Measurements from ENCODE around the gene SH3D19.

Gene SH3D19

DNA sequence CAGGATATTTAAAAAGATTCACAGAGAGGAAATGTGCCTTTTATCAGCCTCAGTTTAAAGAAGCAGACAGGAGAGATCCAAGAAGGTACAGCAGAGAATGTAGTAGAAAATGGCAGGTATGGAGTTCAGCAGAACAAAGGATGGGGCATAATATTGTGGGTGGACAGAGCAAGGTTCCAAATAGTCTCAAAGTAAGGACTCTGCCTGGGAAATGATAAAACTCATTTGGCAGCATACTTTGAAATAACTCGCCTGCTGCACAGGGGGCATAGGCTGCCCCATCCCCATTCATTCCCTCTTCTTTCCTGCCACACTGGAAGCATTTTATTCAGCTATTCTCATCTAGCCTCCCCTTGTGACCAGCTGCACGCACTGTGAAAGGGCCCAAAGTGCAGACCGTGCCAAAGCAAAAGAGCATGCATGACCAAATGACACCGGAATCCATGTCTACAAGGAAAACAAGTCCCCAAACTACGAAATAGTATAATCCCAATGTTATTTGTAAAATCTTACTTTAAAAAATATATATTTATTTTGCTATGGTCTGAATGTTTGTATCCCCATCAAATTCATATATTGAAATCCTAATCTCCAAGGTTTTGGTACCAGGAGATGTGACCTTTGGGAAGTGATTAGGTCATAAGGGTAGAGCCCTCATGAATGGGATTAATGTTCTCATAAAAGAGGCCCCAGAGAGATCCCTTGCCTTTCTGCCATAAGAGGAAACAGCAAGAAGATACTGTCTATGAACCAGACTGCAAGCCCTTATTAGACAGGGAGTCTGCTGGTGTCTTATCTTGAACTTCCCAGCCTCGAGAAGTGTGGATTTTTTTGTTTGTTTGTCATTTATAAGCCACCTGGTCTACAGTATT, 125.8 kb downstream of the SH3D19 start:
- DNase-seq (ENCODE audit: low read depth in 1 of 2, low spot score in 1 of 2): no peak

DNA sequence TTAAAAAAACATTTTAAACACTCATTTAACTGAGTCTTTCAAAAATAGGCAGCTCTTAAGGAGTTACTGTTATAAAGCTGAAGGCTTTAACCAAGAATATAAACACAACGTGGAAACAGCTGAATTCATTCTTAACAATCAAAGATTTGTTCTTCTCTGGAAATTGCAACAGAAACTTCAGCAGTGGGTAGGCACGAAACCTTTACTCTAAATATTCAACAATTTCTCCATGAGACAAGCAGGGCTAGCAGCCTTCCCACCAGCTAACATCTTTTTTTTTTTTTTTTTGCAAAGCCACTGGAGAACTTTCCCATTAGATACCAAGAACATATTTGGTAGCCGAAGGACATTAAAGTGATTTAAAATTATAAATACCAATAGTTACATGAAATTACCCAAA, 126.7 kb downstream of the SH3D19 start:
- DNase-seq (ENCODE audit: low read depth in 1 of 2, low spot score in 1 of 2): no peak

DNA sequence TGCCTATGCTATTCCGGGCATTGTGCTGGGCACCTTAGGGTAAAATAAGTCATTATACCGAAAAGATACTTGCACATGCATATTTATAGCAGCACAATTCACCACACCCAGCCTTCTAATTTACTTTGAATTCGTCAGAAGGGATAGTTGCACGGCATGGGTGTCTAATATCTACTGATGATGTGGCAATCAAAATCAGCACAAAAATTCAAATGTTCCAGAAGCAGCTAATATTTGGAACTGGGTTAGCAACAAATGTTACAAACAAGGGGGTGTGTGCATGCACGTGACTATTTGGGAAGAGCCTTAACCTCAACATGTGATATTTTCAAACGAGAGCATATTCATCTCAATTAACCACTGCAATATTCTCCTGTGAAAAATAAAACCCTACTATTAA, 128.2 kb downstream of the SH3D19 start:
- DNase-seq (ENCODE audit: low read depth in 1 of 2, low spot score in 1 of 2): no peak

DNA sequence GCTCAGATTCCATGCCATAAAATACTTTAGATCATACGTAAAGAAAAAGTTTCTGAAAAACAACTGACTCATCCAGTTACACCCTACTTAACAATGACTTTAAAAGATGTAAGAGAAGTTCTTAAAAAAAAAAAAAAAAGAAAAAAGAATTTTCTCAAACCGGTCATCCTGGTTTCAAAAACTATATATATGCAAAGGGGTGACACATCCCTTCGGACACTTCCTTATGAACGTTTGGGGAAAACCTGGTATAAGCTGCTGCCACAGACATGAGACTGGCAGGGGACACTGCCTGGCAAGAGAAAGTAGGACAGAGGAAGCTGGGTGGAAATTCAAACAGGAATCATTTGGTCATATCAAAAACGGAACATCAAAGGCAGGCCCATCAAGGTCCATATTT, 129.6 kb downstream of the SH3D19 start:
- DNase-seq (ENCODE audit: low read depth in 1 of 2, low spot score in 1 of 2): no peak

DNA sequence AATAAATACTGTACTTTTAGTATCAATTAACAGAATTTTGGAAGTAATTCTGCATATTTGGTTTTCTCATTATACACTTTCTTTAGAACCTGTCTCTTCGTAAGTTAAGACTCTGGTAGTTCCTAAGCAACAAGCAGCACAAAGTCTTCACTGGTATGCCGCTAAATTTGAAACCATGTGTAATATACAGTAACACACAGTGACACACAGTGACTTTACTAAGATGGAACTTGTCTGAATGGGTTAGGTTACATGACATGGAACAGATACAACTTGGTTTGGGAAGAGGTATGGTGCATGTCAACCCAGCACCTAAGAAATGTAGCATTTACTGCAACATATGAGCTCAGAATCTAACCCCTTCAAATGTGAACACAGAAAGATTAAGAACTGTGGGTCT, 132.0 kb downstream of the SH3D19 start:
- DNase-seq (ENCODE audit: low read depth in 1 of 2, low spot score in 1 of 2): no peak

DNA sequence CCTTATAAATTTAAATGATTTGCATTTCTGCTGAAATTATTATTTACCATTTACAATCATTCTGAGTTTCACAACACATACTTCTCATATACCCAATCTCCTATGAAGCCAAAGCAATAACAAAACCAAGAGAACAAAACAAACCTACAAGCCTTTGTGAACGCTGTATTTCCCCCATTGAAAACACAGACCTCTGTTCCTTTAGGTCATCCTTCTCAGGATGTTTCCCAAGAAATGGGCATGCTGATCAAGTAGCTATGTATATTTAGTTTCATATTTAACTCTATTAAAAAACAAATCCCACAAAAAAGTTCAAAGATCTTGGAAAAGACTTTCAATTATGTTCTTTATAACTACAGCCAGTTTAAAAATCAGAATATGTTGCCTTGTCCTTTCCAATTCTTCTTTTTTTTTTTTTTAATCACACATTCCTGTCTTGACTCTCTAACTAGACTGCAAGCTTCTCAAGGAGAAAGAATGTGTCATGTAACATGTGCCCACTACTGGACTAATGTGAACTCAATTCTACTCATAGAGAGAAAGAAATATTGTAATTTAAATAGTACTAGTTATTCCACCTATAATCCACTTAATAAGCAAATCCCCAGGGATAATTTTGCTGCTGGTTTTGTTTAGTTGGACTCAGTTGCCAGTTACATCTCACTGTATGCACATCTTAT, 132.7 kb downstream of the SH3D19 start:
- no peak for DNase-seq (ENCODE audit: low read depth in 1 of 2, low spot score in 1 of 2)

DNA sequence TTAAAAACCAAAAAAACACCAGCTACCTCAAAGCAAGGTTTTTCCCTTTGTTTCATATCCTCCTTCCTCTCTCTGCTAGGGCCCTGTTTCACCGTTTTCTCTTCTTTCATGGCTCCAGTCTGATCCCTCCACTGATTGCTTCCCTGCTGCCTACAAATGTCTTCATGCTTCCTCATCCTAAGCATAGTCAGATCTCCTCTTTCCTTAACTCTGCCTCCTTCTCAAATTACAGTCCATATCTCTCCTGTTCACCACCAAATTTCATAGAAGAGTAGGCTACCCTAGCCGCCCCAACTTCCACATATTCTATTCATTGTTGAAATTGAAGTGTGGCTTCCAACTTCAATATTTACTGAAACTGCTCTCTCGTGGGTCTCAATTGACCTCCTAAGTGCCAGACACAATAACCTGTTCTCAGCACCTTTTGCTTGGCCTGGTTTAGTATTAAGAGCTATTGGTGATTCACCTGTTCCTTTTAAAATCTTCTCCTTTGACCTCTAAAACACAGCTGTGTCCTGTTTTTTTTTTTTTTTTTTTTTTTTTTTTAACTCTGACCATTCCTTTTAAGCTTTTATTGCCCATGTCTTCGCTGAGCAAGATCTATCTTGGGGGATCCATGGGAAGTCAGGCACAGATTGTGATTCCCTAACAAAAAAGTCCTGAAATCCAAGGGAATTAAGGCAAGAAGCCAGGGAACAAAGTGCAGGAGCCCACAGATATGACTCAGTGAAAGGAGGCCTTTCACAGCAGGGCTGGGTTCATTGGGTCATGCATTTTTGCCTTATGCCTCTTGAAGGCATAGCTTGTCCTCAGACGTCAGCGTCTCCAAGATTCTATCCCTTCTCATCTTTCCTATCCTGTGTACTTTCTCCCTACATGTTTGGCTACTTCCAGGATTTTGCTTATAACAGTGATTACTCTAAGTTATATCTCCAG, 140.6 kb downstream of the SH3D19 start:
- no peak for DNase-seq (ENCODE audit: low read depth in 1 of 2, low spot score in 1 of 2)

DNA sequence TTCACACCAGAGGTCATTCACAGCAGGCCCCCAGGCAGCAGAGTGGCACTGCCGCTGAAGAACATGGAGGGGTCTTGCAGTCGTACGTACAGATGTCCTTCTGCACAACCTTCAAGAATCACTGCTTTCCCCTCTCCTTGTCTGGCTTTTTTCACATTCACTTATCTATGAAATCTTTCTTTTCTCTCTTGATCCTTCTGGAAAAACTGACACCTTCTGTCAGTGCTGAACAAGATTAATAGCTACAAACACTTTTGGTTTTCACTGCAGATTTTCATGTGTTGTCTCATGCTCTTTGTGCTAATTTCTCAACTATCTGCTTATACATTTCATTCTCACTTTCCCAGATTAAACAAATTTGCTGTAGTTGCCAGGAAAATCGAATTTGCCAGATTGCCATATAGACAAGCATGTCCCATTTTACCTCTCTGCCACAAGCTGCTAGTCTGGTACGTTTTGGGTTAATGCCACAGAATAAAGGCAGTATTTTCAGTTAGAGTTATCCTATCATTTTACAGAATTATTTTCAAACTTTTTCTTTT, 142.9 kb downstream of the SH3D19 start:
- DNase-seq (ENCODE audit: low read depth in 1 of 2, low spot score in 1 of 2): no peak

DNA sequence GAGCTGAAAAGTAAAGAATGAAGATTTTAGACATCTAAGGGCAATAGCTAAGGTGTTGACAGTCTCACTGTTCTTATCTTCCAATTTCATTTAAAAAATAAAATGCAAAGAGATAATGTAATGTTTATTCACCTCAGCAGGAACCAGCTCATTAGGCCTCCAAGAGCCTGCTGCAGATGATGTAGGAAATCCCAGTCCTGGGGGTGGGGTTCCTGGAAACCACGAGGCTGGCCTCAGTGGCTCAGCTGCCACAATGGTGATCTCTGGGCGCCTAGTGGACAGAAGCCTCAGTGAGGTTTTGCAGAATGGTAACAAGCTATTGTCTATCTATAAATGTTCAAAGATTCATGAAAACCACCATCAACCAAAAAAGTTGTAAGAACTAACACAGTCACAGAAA, 148.7 kb downstream of the SH3D19 start:
- DNase-seq (ENCODE audit: low read depth in 1 of 2, low spot score in 1 of 2): no peak

DNA sequence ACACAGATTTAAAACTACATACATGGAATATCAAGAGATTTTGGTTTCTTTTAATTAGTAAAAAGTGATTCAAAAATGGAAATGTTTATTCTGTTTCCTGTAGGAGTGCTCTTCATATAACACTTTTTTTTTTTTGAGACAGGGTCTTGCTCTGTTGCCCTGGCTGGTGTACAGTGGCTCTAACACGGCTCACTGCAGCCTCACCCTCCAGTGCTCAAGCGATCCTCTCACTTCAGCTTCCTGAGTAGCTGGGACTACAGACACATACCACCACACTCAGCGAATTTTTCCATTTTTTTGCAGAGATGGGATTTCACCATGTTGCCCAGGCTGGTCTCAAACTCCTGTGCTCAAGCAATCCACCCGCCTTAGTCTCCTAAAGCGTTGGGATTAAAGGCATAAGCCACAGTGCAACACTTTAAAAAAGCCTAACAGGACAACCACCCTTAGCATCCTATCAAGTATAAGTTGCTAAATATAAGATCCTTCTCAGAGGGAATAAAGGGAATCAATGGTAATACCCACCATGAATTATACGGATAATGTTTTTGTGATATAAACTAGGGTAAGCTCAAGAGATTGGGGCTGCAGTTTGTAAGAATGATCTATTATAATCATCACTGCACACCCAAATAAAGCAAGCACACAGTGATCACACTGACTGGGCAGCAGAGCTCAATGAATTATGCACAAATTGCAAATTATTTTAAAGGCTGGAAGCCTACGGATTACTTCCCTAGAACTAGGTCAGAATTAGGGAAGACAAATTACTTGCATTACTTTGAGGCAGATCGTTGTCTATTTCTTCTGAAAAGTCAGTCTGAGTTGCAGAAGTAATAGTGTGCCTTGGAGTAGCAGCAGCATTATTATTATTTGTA, 149.4 kb downstream of the SH3D19 start:
- no peak for DNase-seq (ENCODE audit: low read depth in 1 of 2, low spot score in 1 of 2)

DNA sequence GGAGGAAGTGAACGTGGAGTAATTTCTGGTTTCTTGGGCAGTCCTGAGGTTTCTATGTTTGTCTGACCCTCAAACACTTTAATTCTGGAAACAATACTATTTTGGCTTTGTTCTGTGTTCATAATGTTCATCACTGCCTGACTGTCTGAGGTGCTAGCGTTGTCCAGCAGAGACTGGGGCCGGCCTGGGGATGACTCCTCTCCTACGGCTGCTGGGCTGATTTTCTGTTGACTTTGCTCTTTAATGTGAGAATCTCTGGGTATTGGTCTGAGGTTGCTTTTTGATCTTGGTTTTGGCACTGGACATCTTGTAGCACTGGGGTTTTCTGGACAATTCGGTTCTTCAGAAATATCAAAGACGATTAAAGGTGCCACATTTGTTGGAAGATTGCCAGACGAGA, 150.2 kb downstream of the SH3D19 start:
- no peak for DNase-seq (ENCODE audit: low read depth in 1 of 2, low spot score in 1 of 2)

DNA sequence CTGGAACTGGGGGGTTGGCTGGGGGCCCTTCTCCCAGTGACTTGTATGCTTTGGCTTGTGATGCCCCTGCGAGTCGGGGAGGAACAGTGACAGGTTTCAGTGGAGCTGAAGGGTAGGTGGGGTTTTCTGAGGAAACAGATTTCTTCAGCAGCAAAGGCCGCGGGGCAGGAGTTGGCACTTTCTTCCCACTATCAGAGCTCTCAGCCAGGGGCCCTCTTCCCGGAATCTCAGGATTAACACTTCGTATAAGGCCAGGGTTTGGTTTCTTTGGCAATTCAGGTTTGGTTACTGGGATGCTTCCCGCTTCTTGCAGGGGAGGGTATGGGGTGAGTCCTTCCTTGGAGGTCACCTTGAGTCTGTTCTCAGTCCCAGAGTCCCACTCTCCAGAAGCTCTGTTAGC, 150.6 kb downstream of the SH3D19 start:
- DNase-seq (ENCODE audit: low read depth in 1 of 2, low spot score in 1 of 2): no peak

DNA sequence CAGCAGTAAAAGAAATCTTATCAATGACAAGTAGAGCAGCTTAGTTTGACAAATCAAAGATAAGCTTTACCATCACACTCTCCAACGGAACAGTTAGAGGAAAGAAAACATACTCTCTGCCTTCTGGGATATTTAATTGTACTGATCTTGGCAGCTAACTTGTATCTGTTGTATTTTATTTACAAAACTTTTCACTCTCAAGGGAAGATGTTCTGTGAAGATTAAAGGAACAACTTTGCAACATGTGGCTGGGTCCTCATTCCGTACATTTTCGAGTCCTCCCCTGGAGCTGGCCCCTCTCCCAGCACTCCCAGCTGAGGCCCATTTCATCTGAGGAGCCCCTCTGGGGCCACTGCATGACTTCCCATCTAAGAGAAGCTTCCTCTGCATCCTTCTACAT, 151.5 kb downstream of the SH3D19 start:
- no peak for DNase-seq (ENCODE audit: low read depth in 1 of 2, low spot score in 1 of 2)

DNA sequence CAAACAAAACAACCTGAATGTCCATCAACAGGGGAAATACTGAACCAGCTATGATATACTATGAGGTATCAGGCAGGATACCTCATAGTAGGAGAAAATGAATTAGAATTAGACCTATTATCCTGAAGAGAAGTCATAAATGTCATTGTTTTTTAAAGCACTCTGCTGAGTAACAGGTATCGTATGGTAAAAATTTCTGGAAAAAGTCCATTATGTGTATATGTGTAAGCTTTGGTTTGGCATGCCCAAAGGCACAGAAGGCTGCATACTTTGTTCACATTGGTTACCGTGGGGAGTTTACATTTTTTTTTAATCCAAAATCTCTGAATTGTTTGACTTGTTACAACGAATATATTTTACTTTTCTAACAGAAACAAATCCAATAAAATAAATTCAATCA, 155.5 kb downstream of the SH3D19 start:
- no peak for DNase-seq (ENCODE audit: low read depth in 1 of 2, low spot score in 1 of 2)

DNA sequence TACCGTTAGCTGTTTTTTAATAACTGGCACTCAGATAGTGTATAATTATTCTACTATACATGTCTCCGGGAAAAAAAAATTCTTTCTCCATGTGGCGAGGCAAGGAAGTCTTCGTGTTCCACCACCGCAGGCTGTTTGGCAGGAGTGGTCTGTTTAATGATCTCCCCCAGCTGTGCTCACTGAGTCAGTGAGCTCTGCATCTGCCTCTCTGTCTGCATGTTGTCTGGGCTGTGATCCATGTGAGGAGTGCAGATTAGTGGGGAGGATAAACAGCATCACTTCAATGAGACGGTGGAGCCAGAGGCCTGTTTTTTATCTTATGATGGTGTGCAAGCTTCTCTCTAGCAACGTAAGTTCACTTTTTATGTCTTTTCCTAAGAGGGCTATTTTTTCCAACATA, 156.2 kb downstream of the SH3D19 start:
- DNase-seq (ENCODE audit: low read depth in 1 of 2, low spot score in 1 of 2): no peak

DNA sequence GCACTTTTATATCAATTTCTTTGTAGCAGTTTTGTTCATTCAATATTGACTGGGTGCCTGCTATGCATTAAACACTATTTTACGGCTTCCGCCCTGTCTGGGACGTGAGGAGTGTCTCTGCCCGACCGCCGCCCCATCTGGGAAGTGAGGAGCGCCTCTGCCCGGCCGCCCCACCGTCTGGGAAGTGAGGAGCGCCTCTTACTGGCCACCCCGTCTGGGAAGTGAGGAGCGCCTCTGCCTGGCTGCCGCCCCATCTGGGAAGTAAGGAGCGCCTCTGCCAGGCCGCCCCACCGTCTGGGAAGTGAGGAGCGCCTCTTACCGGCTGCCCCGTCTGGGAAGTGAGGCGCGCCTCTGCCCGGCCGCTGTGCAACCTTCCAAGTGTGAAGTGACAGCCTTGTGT, 157.8 kb downstream of the SH3D19 start:
- no peak for DNase-seq (ENCODE audit: low read depth in 1 of 2, low spot score in 1 of 2)

DNA sequence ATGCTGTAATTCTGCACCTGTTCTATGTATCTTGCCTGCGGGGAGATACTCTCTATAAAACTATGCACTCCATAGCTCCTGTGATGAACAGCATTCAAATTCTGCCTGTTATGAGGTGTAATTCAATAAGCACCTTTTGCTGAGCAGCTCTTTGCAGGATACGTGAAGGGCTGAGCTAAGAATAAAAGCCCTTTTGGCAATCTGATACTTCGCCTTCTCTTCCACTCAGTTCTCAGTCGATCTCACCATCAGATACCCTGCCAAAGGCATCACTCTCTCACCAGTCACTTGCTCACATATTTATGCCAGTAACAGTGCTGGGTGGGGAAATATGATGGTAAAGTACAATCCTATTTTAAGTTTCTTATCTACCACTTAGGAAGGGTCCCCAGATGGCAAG, 158.8 kb downstream of the SH3D19 start:
- DNase-seq (ENCODE audit: low read depth in 1 of 2, low spot score in 1 of 2): no peak

DNA sequence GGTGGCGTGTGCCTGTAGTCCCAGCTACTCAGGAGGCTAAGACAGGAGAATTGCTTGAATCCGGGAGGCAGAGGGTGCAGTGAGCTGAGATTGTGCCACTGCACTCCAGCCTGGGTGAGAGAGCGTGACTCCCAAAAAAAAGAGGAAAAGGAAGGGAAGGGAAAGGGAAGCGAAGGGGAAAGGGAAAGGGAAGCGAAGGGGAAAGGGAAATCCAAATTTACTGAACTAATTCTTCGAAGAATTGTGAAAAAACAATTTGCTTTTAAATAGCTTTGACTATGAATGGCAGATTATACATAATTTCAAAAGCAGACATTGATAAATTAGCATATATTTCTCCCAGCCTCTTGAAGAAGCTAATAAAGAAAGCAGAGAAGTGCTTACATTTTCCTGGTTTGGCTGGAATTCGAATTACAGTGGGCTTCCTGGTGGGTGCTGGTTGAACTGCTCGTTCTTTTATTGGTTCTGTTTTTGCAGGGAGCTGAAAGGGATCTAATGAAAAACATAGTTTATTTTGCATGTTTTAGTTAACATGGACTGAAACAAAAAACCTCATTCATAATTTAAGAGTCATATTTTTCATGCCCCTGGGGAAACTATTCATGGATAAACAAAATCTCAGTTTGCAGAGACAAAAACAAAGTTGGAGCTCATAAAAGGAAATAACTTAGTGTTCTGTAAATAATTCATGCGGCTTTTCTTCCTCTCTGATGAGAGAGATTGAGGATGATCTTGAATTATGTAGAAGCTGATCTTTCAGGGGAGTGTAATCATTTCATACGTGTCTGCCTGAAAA, 160.0 kb downstream of the SH3D19 start:
- DNase-seq (ENCODE audit: low read depth in 1 of 2, low spot score in 1 of 2): no peak

DNA sequence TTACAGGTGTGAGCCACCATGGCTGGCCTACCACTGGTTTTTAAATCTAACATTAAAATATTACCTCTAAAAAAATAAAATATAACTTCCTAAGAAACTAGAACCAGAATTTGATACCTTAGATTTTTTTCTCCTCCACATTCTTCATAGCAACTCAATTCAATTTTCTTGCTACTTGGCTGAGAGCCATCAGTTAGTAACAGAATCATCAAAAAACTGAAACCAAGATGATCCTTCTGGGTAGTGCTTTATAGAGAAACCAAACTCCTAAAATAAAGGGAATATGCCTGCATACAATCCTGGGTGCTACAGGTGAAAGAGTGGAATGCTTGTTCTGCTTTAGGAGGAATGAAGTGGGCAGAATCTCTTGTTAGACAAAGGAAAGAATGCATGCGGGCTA, 161.6 kb downstream of the SH3D19 start:
- DNase-seq (ENCODE audit: low read depth in 1 of 2, low spot score in 1 of 2): no peak

DNA sequence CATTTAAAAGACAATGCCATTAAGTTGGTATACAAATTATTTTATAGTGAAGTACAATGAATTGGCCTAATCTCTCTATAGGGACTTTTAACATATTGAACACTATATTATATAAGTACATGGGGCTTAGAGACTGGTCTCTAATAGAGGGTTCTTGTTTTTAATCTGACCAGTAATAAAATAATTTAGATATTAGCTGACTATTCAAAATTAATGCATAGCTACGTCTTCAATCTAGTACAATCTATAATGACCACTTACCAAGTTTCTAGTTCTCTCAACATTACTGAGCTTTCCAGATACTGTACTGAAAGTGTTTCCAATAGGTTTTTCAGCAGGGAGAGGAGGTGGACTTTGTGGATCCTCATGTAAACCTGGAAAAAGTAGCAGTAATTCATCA, 166.4 kb downstream of the SH3D19 start:
- DNase-seq (ENCODE audit: low read depth in 1 of 2, low spot score in 1 of 2): no peak
